A549 (cell line): ENCODE measurements around the gene SH3BGRL2. TPM values are rescaled to one million over a fixed set of nuclear protein-coding genes. Genes with fewer than 3 reads are reported as not detected.

Experiments used
- ATAC-seq, 2 experiments: fragments of 200-7000 bp in 1 of 2; fragments of >200 bp in 1 of 2; cut with Nextera tagmentation in 1 of 2; cut with Tn5 transposase in 1 of 2; 3 replicates each; pipeline versions ENCODE4 v1.8.0 to v1.9.1; 2018 to 2020; ENCODE audit warnings: mild to moderate bottlenecking in 1 of 2, moderate library complexity in 1 of 2
- CTCF ChIA-PET: fragments of 300-600 bp; sonication (Branson Sonifier 250); formaldehyde crosslinking; extraction: SDS; loops from one replicate; lab custom pipeline; 2021; ENCODE audit warnings: antibody characterized with exemption, inconsistent platforms; lab: Yijun Ruan, JAX
- POLR2A ChIA-PET: fragments of 350-600 bp; formaldehyde crosslinking; extraction: SDS; loops from one replicate; lab custom pipeline; 2021; ENCODE audit warnings: antibody characterized with exemption, inconsistent platforms; lab: Yijun Ruan, JAX
- DNase-seq, 2 experiments: peaks; one replicate each; pipeline versions ENCODE4 v3.0.0 to v3.0.0-alpha.2; 2011 to 2016; ENCODE audit warnings: low read depth in 1 of 2, low spot score in 1 of 2
- FAIRE-seq: peaks from 2 replicates; lab custom pipeline; 2011; peaks lifted over from hg19 to GRCh38; lab: Jason Lieb, UNC
- H3K27ac ChIP-seq, 2 experiments: fragments of >200 bp; sonication (Bioruptor Twin); formaldehyde crosslinking; 3 replicates each; pipeline ENCODE4 v1.5.1; 2016 to 2017
- H3K4me1 ChIP-seq: fragments of >200 bp; sonication (Bioruptor Twin); formaldehyde crosslinking; 3 replicates; pipeline ENCODE4 v1.6.1; 2016
- H3K4me2 ChIP-seq: fragments of >200 bp; sonication (Bioruptor Twin); formaldehyde crosslinking; 3 replicates; pipeline ENCODE4 v1.6.1; 2016
- H3K4me3 ChIP-seq: fragments of >200 bp; sonication (Bioruptor Twin); formaldehyde crosslinking; 3 replicates; pipeline ENCODE4 v1.5.1; 2016
- H3K9me3 ChIP-seq: fragments of >200 bp; sonication (Bioruptor Twin); formaldehyde crosslinking; 3 replicates; pipeline ENCODE4 v1.6.1; 2016
- CEBPB ChIP-seq, 2 experiments: fragments of >200 bp in 1 of 2; sonication (Bioruptor Twin) in 1 of 2; formaldehyde crosslinking in 1 of 2; IDR thresholded peaks; 2 replicates each; pipeline ENCODE4 v1.6.1; 2012 to 2016
- CHD2 ChIP-seq: fragments of 150-350 bp; IDR thresholded peaks from 2 replicates; pipeline ENCODE4 v1.6.1; 2014; ENCODE audit warnings: low read length; ENCODE audit not compliant: partially characterized antibody
- CHD4 ChIP-seq: fragments of 200-600 bp; sonication (generic); IDR thresholded peaks from 2 replicates; pipeline ENCODE4 v1.6.1; 2016; ENCODE audit warnings: antibody characterized with exemption, mild to moderate bottlenecking, borderline replicate concordance
- EHF ChIP-seq: fragments of 250-450 bp; sonication (Bioruptor Pico); IDR thresholded peaks from 2 replicates; pipeline ENCODE4 v1.5.0; 2020; ENCODE audit warnings: mild to moderate bottlenecking
- FOSB ChIP-seq: fragments of 250-450 bp; sonication (Bioruptor Pico); IDR thresholded peaks from 2 replicates; pipeline ENCODE4 v1.5.0; 2020; ENCODE audit warnings: mild to moderate bottlenecking, moderate library complexity
- FOXS1 ChIP-seq: fragments of 250-450 bp; sonication (Bioruptor Pico); IDR thresholded peaks from 2 replicates; pipeline ENCODE4 v1.5.0; 2020; ENCODE audit warnings: mild to moderate bottlenecking, moderate library complexity
- GATA3 ChIP-seq: IDR thresholded peaks from 2 replicates; pipeline ENCODE4 v1.6.1; 2012; ENCODE audit warnings: borderline replicate concordance
- HOXB13 ChIP-seq: fragments of 250-450 bp; sonication (Bioruptor Pico); IDR thresholded peaks from 2 replicates; pipeline ENCODE4 v1.5.0; 2020; ENCODE audit warnings: low read depth, mild to moderate bottlenecking, moderate library complexity
- JUN ChIP-seq, 2 experiments: fragments of >200 bp; sonication (Bioruptor Twin); formaldehyde crosslinking; IDR thresholded peaks; 2 replicates in 1 of 2; 3 replicates in 1 of 2; pipeline ENCODE4 v1.6.1; 2016 to 2017
- JUNB ChIP-seq: fragments of >200 bp; sonication (Bioruptor Twin); formaldehyde crosslinking; IDR thresholded peaks from 2 replicates; pipeline ENCODE4 v1.6.1; 2016
- PBX3 ChIP-seq: IDR thresholded peaks from 2 replicates; pipeline ENCODE4 v1.6.1; 2012
- PHF8 ChIP-seq: fragments of 200-600 bp; sonication (generic); IDR thresholded peaks from 2 replicates; pipeline ENCODE4 v1.6.1; 2016; ENCODE audit warnings: low read depth, mild to moderate bottlenecking, antibody characterized with exemption, moderate library complexity, borderline replicate concordance
- RAD21 ChIP-seq, 2 experiments: fragments of >200 bp in 1 of 2; sonication (Bioruptor Twin) in 1 of 2; formaldehyde crosslinking in 1 of 2; IDR thresholded peaks in 1 of 2; conservative IDR thresholded peaks in 1 of 2; 2 replicates in 1 of 2; 3 replicates in 1 of 2; pipeline ENCODE4 v1.6.1; 2012 to 2018; ENCODE audit warnings: inconsistent platforms in 1 of 2
- RARB ChIP-seq: fragments of 250-450 bp; sonication (Bioruptor Pico); IDR thresholded peaks from 2 replicates; pipeline ENCODE4 v1.8.0; 2021; ENCODE audit warnings: mild to moderate bottlenecking, moderate library complexity
- RCOR1 ChIP-seq: fragments of 150-350 bp; IDR thresholded peaks from 2 replicates; pipeline ENCODE4 v1.6.1; 2014; ENCODE audit warnings: antibody characterized with exemption, low read length, low read depth
- RFX5 ChIP-seq: fragments of 450-650 bp; IDR thresholded peaks from 2 replicates; pipeline ENCODE4 v1.7.1; 2014; ENCODE audit warnings: antibody characterized with exemption, mild to moderate bottlenecking, moderate library complexity
- RNF2 ChIP-seq: fragments of 200-600 bp; sonication (generic); IDR thresholded peaks from 2 replicates; pipeline ENCODE4 v1.6.1; 2016; ENCODE audit warnings: low read depth, mild to moderate bottlenecking, antibody characterized with exemption, moderate library complexity, borderline replicate concordance
- ZC3H11A ChIP-seq: fragments of 450-650 bp; IDR thresholded peaks from 2 replicates; pipeline ENCODE4 v1.6.1; 2014; ENCODE audit warnings: antibody characterized with exemption, mild to moderate bottlenecking
- ZSCAN20 ChIP-seq: fragments of 250-450 bp; sonication (Bioruptor Pico); IDR thresholded peaks from 2 replicates; pipeline ENCODE4 v1.8.0; 2022; ENCODE audit warnings: mild to moderate bottlenecking, moderate library complexity
- WGBS: methylation state at CpG from one replicate; pipeline ENCODE4 v1.1.6; 2017; ENCODE audit errors: missing lambda C conversion rate; 5-methylcytosine and 5-hydroxymethylcytosine counted together
- polyA plus RNA-seq, 4 experiments: library from polyadenylated mRNA; depleted of rRNA in 3 of 4; stranded (reverse); fragments of >200 nt; fragmentation: RNase III in 1 of 4; extraction: RNeasy Plus Mini Kit Qiagen cat#74134 plus additional on column Dnase treatment in 1 of 4; gene quantifications; 2 replicates in 3 of 4; 3 replicates in 1 of 4; pipeline ENCODE4 v1.2.3, GENCODE V29; 2011 to 2017
- TF ChIP-seq, protein P1 (sequence below): fragments of 200-600 bp; sonication (generic); IDR thresholded peaks from 2 replicates; pipeline ENCODE4 v1.6.1; 2016; ENCODE audit warnings: antibody characterized with exemption, mild to moderate bottlenecking, moderate library complexity
- TF ChIP-seq, protein P2 (sequence below): fragments of >200 bp; sonication (Bioruptor Twin); formaldehyde crosslinking; IDR thresholded peaks from 3 replicates; pipeline ENCODE4 v1.6.1; 2016
- TF ChIP-seq, protein P3 (sequence below): fragments of >200 bp; sonication (Bioruptor Twin); formaldehyde crosslinking; IDR thresholded peaks from 2 replicates; pipeline ENCODE4 v1.6.1; 2016

SH3BGRL2 gene
- polyA plus RNA-seq, 2 of the 4 experiments (the other 2 are of a cell fraction), result 0.48 to 1.9 TPM

- no peak for DNase-seq
- ATAC-seq, result no peak
- Histone ChIP-seq H3K4me3 (no peak overlapping the region), H3K4me1 (no peaks in the 10 kb centered on the region), H3K27ac (no peak overlapping the region), H3K4me2 (no peak overlapping the region), H3K9me3 (no peaks in the 10 kb centered on the region)
- TF ChIP-seq CEBPB (IDR thresholded peaks at IDR 0.05) (no peak), RNF2 (no peak), RCOR1 (no peak), RAD21 (conservative IDR thresholded peaks at IDR 0.05 in 1 of 2, IDR thresholded peaks at IDR 0.05 in 1 of 2) (no peak), JUNB (no peak), FOSB (CRISPR knock-in tag) (no peak), CHD2 (no peak), PBX3 (no peak), HOXB13 (CRISPR knock-in tag) (no peak), PHF8 (no peak), CHD4 (no peak), GATA3 (no peak), ZC3H11A (no peak), RFX5 (no peak), RARB (CRISPR knock-in tag) (no peak), EHF (no peak)
- TF ChIP-seq, protein P1, sequence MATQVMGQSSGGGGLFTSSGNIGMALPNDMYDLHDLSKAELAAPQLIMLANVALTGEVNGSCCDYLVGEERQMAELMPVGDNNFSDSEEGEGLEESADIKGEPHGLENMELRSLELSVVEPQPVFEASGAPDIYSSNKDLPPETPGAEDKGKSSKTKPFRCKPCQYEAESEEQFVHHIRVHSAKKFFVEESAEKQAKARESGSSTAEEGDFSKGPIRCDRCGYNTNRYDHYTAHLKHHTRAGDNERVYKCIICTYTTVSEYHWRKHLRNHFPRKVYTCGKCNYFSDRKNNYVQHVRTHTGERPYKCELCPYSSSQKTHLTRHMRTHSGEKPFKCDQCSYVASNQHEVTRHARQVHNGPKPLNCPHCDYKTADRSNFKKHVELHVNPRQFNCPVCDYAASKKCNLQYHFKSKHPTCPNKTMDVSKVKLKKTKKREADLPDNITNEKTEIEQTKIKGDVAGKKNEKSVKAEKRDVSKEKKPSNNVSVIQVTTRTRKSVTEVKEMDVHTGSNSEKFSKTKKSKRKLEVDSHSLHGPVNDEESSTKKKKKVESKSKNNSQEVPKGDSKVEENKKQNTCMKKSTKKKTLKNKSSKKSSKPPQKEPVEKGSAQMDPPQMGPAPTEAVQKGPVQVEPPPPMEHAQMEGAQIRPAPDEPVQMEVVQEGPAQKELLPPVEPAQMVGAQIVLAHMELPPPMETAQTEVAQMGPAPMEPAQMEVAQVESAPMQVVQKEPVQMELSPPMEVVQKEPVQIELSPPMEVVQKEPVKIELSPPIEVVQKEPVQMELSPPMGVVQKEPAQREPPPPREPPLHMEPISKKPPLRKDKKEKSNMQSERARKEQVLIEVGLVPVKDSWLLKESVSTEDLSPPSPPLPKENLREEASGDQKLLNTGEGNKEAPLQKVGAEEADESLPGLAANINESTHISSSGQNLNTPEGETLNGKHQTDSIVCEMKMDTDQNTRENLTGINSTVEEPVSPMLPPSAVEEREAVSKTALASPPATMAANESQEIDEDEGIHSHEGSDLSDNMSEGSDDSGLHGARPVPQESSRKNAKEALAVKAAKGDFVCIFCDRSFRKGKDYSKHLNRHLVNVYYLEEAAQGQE, result no peak
- TF ChIP-seq, protein P2, sequence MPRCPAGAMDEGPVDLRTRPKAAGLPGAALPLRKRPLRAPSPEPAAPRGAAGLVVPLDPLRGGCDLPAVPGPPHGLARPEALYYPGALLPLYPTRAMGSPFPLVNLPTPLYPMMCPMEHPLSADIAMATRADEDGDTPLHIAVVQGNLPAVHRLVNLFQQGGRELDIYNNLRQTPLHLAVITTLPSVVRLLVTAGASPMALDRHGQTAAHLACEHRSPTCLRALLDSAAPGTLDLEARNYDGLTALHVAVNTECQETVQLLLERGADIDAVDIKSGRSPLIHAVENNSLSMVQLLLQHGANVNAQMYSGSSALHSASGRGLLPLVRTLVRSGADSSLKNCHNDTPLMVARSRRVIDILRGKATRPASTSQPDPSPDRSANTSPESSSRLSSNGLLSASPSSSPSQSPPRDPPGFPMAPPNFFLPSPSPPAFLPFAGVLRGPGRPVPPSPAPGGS, result no peak
- TF ChIP-seq, protein P3, sequence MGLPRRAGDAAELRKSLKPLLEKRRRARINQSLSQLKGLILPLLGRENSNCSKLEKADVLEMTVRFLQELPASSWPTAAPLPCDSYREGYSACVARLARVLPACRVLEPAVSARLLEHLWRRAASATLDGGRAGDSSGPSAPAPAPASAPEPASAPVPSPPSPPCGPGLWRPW, result no peak
- no peak for FAIRE-seq
- CTCF ChIA-PET, result no interaction called here
- 86% methylated on average over 1 of the region's 1 CpG for WGBS
- POLR2A ChIA-PET, result no interaction called here
Measured at GRCh38 chr6:79684876-79685275, 53.7 kb downstream of the SH3BGRL2 start.

GRCh38 chr6:79686707-79687309 lies 55.7 kb downstream of the SH3BGRL2 start:
- 83% methylated on average over 1 of the region's 3 CpGs for WGBS
- no peak for FAIRE-seq
- ATAC-seq, result no peak
- Histone ChIP-seq H3K4me1 (no peaks in the 10 kb centered on the region), H3K27ac (no peak overlapping the region)
- TF ChIP-seq FOXS1 (no peak), ZSCAN20 (no peak), CHD4 (no peak), JUN (IDR thresholded peaks at IDR 0.05) (no peak)
- TF ChIP-seq, all 56 proteins: peak for 0
- no peak overlapping the region for H3K4me3 ChIP-seq
- no peak for DNase-seq
- CTCF ChIA-PET, result interaction anchor here (0.7 to 1.0 kb wide), 2 partner anchors 27 to 1321 kb away, joined by 3 read pairs; no protein-coding TSS in a partner anchor
- POLR2A ChIA-PET, result no interaction called here
- H3K4me2 ChIP-seq, result no peak overlapping the region
- no peaks in the 10 kb centered on the region for H3K9me3 ChIP-seq
